ENCODE measurements around the gene GARNL3. TPM values are rescaled to one million over a fixed set of nuclear protein-coding genes. Genes with fewer than 3 reads are reported as not detected.

The GARNL3 gene
- total RNA-seq, 2 donors from 2014 or later = 34.2 to 34.4 TPM

GRCh38 chr9:127370672-127371648 lies 106.4 kb downstream of the GARNL3 start:
- Histone ChIP-seq H3K9me3 (no peaks in the 10 kb centered on the region), H3K4me1 (replicated peaks) (no peaks in the 10 kb centered on the region), H3K27me3 (replicated peaks; ENCODE audit: insufficient read depth) (no peaks in the 10 kb centered on the region), H3K4me3 (no peak overlapping the region), H3K27ac (no peak overlapping the region), H3K36me3 (no peaks in the 10 kb centered on the region)
- TF ChIP-seq POLR2AphosphoS5 (IDR thresholded peaks at IDR 0.05) = no peak
- no peak for TF ChIP-seq POLR2A (IDR thresholded peaks at IDR 0.05)
- TF ChIP-seq CTCF (IDR thresholded peaks at IDR 0.05) = no peak
- DNase-seq (ENCODE audit: low spot score) = no peak
- WGBS = 84% methylated on average over 13 of the region's 13 CpGs
- intact Hi-C loops (cut with DNase I) = no loop called here

GRCh38 chr9:127380479-127380878 lies 115.9 kb downstream of the GARNL3 start:
- no peak for DNase-seq (ENCODE audit: low spot score)
- H3K27ac ChIP-seq = no peak overlapping the region
- H3K27me3 ChIP-seq (replicated peaks; ENCODE audit: insufficient read depth) = no peaks in the 10 kb centered on the region
- TF ChIP-seq CTCF (IDR thresholded peaks at IDR 0.05) (no peak), POLR2AphosphoS5 (IDR thresholded peaks at IDR 0.05) (no peak), POLR2A (IDR thresholded peaks at IDR 0.05) (no peak)
- H3K4me3 ChIP-seq = no peak overlapping the region
- no peaks in the 10 kb centered on the region for H3K9me3 ChIP-seq
- no peaks in the 10 kb centered on the region for H3K36me3 ChIP-seq
- H3K4me1 ChIP-seq (replicated peaks) = no peaks in the 10 kb centered on the region
- intact Hi-C loops (cut with DNase I) = no loop called here
- 97% methylated on average over 3 of the region's 3 CpGs for WGBS

- 87% methylated on average over 2 of the region's 2 CpGs for WGBS
- no peaks in the 10 kb centered on the region for H3K27me3 ChIP-seq (replicated peaks; ENCODE audit: insufficient read depth)
- H3K4me1 ChIP-seq (replicated peaks) = no peaks in the 10 kb centered on the region
- H3K27ac ChIP-seq = no peak overlapping the region
- no peaks in the 10 kb centered on the region for H3K36me3 ChIP-seq
- intact Hi-C loops (cut with DNase I) = no loop called here
- H3K9me3 ChIP-seq = no peaks in the 10 kb centered on the region
- TF ChIP-seq POLR2A (IDR thresholded peaks at IDR 0.05) = no peak
- TF ChIP-seq CTCF (IDR thresholded peaks at IDR 0.05) = no peak
- TF ChIP-seq POLR2AphosphoS5 (IDR thresholded peaks at IDR 0.05) = no peak
- no peak for DNase-seq (ENCODE audit: low spot score)
- no peak overlapping the region for H3K4me3 ChIP-seq
These were observed 118.0 kb downstream of the GARNL3 start for GRCh38 chr9:127382541-127382940.

GRCh38 chr9:127384016-127384730 lies 119.6 kb downstream of the GARNL3 start:
- 69% methylated on average over 11 of the region's 11 CpGs for WGBS

More at GRCh38 chr9:127384016-127384730, 119.6 kb downstream of the GARNL3 start:
- no peak overlapping the region for H3K27ac ChIP-seq
- no peaks in the 10 kb centered on the region for H3K9me3 ChIP-seq
- H3K4me1 ChIP-seq (replicated peaks) = no peaks in the 10 kb centered on the region
- H3K36me3 ChIP-seq = no peaks in the 10 kb centered on the region
- no peak for DNase-seq (ENCODE audit: low spot score)
- intact Hi-C loops (cut with DNase I) = no loop called here
- no peak for TF ChIP-seq POLR2AphosphoS5 (IDR thresholded peaks at IDR 0.05)
- no peak for TF ChIP-seq POLR2A (IDR thresholded peaks at IDR 0.05)
- no peak for TF ChIP-seq CTCF (IDR thresholded peaks at IDR 0.05)
- no peak overlapping the region for H3K4me3 ChIP-seq
- no peaks in the 10 kb centered on the region for H3K27me3 ChIP-seq (replicated peaks; ENCODE audit: insufficient read depth)
